NCI-H2227 (cell line): Measurements from ENCODE around the gene IVL.
A peak's percentile ranks its signal among the peaks of the same experiment; 100 is the strongest.

Source experiments
- DNase-seq: peaks from one replicate; lab custom pipeline; 2025; ENCODE audit not compliant: unreplicated experiment; lab: John Stamatoyannopoulos, UW

IVL gene, protein sequence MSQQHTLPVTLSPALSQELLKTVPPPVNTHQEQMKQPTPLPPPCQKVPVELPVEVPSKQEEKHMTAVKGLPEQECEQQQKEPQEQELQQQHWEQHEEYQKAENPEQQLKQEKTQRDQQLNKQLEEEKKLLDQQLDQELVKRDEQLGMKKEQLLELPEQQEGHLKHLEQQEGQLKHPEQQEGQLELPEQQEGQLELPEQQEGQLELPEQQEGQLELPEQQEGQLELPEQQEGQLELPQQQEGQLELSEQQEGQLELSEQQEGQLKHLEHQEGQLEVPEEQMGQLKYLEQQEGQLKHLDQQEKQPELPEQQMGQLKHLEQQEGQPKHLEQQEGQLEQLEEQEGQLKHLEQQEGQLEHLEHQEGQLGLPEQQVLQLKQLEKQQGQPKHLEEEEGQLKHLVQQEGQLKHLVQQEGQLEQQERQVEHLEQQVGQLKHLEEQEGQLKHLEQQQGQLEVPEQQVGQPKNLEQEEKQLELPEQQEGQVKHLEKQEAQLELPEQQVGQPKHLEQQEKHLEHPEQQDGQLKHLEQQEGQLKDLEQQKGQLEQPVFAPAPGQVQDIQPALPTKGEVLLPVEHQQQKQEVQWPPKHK

DNA sequence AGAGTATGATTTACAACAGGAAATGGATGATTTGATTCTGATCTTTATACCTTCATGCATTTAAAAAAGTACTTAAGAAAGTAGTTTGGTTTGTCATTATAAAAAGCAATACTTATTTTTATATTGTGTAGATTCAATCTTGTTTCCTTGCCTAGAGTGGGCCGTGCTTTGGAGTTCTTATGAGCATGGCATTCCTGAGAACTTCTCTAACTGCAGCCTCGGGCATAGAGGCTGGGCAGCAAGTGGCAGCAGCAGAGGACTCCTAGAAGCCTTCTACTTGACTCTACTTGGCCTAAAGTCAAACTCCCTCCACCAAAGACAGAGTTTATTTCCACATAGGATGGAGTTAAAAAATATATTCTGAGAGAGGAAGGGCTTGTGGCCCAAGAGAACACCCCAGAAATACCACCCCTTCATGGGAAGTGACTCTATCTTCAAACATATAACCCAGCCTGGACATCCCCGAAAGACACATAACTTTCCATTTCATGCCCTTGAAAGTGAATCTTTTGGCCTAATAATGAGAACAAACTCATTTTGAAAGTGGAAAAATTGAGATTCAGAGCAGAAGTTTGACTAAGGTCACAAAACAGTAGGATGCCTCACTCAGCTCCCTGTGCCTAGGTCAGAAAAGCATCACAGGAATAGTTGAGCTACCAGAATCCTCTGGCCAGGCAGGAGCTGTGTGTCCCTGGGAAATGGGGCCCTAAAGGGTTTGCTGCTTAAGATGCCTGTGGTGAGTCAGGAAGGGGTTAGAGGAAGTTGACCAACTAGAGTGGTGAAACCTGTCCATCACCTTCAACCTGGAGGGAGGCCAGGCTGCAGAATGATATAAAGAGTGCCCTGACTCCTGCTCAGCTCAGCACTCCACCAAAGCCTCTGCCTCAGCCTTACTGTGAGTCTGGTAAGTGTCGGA, at the start of gene IVL:
TSS of gene IVL (plus strand) at position 861 of the 916 bp plus-strand sequence. CDS start 1,252 bp downstream, outside the sequence.
- DNase-seq, result no peak

DNA sequence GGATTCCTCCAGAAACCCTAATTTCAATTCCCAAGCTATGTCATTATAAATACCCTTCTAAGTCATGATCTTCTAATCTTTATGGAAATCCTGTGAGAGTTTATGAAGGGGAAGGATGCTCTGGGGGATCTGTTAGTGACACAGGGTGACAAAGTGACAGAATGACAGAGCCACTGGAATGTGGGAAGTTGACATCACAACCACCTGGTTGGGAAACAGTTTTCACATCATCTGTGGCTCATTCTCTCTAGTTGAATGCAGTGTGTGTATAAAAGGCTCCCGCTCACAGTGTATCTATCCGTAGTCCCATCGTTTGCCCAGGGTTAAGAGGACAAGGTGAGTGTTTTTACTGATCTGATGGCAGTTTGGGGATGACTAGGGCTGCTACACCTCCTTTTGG, 48.6 kb upstream of the IVL start, which contains the start of gene LCE7A:
TSS of gene LCE7A (plus strand) at position 301 of the 400 bp plus-strand sequence. CDS start 702 bp downstream, outside the sequence.
- no peak for DNase-seq

DNA sequence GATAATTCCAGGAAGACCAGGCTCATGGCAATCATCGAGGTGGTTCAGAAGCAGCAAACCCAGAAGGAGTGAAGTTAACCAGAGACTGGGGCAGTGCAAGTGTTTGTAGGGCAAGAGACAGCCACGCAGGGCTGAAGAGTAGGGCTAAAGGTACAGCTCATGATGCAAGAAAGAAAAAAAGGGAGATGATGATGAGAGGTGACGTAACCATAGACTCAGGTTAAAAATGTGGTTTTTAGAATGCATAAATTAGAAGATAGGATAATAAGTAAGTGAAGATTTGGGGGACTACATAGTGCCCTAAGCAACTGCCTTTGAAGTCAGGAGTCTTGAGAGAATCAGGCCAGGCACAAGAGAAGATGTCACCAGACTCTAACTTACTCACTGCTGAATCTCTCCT, 48.2 kb upstream of the IVL start:
- DNase-seq, result no peak

DNA sequence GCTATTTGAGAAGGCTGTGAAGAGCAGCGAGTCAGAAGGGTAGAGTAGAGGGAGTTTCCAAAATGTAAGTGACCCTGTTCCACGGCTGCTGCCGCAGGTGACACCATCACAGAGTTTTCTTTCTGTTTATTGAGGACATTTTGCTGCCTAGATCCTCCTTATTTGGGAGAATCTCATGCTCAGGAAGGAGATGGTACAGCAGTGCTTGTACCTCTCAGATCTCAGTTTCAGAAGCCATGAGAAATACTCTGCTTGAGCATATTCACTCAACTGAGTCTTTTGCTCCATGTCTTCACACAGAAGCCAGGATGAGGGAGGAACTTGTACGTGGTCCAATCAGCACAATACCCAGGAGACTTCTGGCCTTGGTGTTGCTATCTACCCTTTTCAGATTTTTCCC, 47.0 kb upstream of the IVL start:
- no peak for DNase-seq

DNA sequence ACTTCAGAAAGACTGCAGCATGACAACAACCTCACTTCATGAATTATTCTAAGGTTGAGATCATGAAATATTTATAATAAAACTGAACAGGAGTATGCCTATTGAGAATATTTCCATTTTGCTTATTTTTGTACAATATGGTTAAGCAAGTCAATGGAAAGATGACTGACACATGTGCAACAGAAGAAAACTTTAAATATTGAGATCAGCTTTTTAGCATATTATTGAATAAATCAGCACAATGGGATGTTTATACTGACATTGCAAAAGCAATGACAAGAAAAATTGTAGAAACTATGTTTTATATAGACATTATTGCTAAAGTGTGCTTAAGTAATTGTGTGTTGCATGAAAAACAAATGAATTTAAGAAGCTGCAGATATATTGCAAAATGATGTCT, 43.9 kb upstream of the IVL start:
- DNase-seq, result no peak

DNA sequence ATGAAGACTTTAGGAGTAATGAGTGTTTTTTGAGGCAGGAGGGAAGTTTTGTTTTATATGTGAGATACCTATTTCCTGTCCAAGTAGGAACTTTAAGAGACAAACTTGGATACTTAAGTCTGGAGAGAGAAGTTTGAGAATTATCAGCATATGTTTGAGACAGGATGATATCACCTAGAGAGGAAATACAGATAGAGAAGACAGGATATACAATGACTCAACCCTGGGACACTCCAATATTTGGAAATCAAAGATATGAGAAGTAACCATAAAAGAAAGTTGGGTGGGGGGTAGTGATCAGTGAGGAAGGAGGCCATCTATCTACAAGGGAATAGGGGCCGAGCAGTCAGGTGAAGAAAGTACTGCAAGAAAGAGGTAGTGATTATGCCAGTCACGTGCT, 42.0 kb upstream of the IVL start:
- DNase-seq, result no peak

DNA sequence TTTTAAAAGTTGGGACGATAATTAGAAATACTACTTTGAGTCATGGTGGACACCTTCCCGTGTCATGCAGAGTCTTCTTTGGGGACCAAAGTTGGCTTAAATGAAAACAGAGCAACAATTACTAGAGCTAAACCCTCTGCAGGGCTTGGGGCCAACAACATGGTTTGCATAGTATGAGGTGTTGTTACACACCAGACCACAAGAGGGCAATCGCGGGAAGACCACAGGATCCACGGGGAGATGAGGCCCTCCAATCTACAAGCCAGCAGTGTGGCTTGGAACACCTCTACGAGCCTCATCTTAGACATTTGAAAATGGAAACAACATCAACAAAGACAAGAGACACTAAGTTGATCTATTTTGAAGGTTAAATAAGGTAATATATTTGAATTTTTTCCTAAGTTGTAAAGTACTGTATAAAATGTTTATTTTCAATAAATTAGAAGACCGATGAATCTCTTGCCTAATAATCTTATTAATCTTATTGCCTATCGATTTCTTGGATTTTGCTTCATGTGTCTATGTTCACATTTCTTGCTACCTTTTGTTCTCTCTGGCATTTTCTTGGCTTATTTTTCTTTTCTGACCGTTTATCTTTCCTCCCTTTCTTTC, 38.4 kb upstream of the IVL start:
- peak; percentile 4 for DNase-seq

DNA sequence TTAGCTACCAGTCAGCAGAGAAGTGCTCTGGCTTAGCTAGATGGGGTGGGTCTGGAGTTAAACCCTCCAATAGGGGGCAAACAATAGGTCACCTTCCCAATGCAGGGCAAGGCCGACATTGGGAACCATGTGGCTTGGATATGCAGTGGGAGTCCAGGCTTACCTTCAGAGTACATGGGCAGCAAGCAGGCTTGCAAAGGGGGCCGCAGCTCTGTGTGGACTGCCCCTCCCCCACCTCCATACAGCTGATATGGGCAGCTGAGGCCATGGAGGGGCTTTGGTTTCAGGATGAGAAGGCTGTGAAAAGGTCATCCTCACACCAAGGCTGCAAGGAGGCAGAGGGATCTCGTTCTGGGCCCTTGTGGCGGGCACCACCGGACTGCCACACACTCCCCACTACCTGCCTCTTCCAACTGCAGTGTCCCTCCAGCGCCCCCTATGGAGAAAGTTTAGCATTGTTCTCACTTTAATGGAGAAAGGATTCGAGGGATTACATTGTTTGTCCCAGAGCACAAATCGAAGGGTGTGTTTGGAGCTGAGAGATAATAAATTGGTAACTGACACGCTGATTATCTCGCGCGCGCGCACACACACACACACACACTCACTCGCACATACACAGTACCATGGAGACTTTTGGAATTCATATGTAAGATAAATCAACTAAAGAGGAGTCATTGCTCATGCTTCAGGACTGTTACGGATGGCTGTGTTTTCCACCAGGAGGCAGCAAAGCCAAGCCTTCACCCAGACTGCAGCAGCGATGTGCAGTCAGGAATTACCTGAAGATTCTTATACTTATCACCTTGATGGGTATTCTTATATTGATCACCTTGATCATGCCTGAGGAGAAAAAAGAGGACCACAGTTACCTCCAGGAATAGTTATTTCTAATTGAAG, 37.3 kb upstream of the IVL start:
- DNase-seq, result no peak

DNA sequence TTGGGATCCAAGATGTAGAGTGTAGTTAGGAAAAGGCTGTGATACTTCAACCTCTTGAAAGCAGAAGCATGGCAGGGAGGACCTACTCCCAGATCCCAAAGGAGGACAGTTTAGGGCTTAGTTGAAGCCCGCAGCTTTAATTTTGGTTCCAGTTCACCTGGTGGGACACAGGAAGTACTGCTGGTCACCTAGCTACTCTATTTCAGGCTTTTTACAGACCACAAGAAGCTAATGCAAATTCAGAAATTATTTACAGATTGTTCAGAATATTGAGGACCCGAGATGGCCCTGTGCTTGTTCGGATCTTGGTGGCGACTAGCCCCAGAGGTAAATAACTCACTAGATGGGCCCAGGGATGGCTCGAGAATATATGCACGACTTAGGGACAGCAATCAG, 36.6 kb upstream of the IVL start:
- DNase-seq, result no peak

DNA sequence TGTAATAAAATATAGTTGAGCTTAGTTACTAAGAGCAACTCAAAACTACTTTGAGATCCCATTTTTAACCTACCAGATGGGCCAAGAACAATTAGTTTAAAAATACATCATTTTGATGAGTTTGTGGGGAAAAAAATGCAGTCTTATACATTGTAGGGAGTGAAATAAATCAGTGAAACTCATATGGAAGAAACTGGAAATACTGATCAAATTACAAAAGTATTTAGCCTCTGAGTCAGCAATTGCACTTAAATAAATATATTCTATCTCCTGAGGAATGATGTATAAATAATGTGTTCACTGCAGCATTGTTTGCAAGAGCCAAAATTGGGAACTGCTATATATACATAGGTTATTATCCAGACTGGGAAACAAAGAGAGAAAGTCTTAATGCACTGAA, 34.9 kb upstream of the IVL start:
- no peak for DNase-seq

DNA sequence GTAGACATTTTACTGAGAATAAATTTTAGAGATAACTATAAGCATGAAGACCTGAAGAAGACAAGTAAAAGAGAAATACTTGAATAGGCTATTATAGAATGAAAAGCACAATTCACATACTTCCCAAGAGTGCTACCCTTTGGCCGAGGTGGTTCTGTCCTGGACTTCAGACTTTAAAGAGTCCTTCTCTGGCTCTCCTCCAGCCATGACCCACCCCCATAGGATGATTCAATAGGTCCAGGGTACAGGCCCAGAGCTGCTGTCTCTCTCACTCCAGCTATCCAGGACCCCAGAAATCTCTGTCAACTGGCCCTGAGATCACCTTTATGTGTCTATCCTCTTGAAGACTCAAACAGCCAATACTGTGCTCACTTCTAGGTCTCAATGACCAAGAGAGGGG, 31.5 kb upstream of the IVL start:
- no peak for DNase-seq

DNA sequence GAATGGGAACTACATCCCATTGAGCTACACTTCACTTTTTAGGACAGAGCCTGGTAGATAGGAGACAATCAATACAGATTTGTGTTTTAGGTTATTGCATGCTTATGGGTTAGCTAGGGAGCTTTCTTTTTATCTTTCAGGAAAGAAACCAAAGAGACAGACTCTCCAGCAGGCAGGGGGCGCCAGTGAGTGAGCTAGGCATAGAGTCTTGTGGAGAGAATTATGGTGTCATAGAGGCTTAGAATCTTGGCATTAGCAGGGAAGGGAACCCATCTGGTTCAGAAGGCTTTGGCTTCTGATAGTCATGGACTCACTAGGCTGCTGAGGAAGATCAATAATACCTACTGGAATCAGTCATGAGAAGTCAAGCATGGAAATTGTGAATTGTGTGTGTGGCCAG, 30.3 kb upstream of the IVL start, which contains the start of gene SMCP:
TSS of gene SMCP (plus strand) at position 281 of the 400 bp plus-strand sequence. CDS start 6,101 bp downstream, outside the sequence.
- DNase-seq, result no peak

DNA sequence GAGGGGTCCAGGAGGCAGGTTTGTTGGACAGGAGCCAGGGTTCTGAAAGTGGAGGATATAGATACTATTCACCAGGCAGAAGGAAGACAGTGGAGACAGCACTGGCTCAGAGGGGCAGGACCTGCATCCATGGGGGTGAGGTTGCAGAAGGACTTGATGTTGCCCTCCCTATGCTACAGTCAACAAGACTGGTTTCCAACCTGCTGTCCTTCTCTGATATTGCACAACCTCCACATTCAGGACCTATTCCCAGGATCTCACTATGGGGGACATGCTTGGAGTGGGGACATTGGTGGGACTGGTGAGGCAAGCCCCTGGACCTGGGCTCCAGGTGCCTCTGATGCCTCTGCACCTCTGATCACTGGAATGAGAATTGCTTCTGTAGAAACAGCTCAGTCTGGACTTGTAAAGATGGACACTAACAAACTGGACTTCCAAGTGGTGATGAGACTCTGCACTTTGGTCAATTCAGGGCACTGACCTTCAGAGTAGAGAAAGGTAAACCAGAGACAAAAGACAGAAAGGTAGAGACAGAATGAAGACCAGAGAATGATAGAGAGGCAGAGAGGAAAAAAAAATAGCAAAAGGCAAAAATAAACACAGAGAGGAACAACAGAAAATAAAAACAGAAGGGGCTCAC, 28.7 kb upstream of the IVL start:
- no peak for DNase-seq

DNA sequence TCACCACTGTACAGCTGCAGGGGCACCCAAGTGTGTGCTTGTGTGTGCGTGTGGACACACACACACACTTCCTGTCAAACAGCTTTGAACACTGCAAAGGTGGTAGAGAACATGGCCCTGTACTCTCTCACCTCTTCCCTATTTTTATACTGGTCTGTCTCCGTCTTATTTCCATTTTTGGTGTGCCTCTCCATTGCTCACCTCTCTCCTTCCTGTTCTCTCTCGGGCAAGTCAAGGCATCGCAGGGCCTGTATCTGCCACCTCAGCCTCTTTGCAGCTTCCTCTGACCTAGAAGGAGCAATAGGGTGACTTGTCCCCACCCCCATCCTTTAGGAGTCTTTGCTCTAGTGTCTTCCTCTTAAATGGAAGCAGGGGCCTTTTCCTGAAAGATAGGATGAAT, 28.0 kb upstream of the IVL start:
- DNase-seq, result no peak

DNA sequence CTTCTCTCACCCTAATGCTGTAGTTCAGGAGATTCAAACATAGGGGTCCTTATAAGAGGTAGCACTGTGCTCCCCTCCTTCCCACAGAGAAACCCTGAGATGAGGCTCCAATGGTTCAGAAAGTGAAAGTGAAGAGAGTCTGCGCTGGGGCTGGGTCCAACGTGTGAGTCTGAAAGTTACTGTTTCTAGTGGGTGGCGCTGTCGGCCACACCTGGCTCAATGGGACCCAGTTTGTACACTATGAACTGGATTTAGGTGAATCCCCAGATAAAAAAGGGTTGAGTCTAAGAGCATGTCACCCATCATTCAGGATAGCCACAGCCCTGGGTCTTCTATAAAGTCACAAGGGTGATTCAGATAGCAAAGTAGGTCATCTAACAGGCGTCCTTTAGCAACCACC, 27.4 kb upstream of the IVL start:
- DNase-seq, result no peak

DNA sequence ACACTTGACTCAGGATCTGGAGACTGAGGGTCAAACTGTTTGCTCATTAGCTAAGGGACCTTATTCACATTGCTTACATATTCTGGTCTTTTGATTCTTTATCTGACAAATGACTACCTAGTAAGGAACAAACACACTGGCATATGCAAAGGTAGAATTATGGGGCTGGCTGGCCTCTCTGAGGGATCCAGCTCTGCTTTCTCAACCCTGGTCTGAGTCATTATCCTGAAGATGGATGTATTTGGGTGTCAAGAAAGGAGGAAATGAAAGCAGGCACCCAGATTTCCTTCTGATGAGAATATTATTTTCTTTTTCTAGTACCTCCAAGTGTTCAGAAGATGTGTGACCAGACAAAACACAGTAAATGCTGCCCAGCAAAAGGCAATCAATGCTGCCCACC, 24.3 kb upstream of the IVL start:
- no peak for DNase-seq

DNA sequence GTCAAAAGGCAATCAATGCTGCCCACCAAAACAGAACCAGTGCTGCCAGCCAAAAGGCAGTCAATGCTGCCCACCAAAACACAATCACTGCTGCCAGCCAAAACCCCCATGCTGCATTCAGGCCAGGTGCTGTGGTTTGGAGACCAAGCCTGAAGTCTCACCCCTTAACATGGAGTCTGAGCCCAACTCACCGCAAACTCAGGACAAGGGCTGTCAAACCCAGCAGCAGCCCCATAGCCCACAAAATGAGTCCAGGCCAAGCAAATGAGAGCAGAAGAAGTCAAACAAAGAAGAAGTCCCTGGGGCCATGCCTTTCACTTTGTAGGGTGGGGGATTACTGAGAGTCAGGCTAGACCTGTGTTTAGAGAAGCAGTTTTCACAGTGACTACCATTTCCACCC, 23.8 kb upstream of the IVL start:
- no peak for DNase-seq

DNA sequence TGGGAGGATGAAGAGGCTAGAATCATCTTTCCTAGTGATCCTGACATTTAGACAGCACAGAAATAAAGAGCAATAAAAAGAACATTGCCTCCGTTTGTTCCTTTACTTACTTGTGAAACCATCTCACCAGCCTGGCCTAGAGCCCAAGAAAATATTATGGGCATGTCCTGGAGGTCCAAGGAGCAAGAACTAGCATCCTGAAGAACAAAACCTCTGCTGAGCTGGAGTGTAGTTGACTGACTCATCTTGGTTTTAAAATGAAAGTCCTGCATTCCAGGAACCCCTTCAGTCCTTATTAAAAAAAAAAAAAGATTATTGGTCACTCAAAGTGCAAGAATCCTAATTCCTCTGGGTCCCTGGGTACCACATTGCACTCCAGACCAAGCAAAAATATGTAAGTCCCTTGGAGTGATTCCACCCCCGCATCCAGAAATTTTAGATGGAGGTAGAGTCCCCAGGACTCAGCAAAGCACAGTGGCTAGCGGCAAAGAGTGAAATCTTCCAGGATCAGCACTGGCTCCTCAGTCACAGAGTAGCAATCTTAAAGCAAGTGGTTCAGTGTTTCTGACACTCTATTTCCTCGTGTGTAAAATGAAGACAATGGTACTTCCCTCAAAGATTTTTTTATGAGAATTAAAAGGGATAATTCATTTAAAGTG, 23.3 kb upstream of the IVL start:
- DNase-seq, result no peak

DNA sequence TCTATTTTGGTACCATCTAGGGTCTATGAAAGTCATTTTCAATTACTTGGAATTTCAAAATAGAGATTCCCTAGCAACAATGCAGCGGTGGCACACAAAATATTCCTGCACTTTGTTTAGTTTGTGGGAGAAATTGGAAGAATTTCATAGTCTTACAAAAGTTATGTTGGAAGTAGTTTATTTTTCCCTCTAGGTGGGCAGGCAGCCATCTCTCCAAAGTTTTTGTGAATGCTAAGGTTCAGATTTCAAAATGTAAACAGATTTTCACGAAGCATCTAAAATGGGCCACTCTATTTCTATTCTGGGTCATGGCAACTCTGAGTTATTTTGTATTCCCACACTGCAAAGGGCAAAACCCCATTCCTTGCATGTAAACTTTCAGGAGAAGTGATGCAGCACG, 22.3 kb upstream of the IVL start:
- DNase-seq, result no peak
